Testis (tissue), 3 donors: ENCODE measurements around the gene MEG3. TPM values are rescaled to one million over a fixed set of nuclear protein-coding genes. Genes with fewer than 3 reads are reported as not detected.

ENCODE experiments used
- DNase-seq: peaks from one replicate; pipeline ENCODE4 v3.0.0-alpha.2; 2019
- H3K27ac ChIP-seq, 2 donors: fragments of 200-600 bp; sonication (generic); one replicate each; pipeline ENCODE4 v1.5.1; 2019
- H3K27me3 ChIP-seq: fragments of 200-600 bp; sonication (generic); one replicate; pipeline ENCODE4 v1.5.1; 2019
- H3K36me3 ChIP-seq: fragments of 200-600 bp; sonication (generic); one replicate; pipeline ENCODE4 v1.5.1; 2017; ENCODE audit warnings: low read depth; ENCODE audit errors: missing control alignments
- H3K4me1 ChIP-seq: fragments of 200-600 bp; sonication (generic); one replicate; pipeline ENCODE4 v1.5.1; 2019
- H3K4me3 ChIP-seq, 2 donors: fragments of 200-600 bp; sonication (generic); one replicate each; pipeline ENCODE4 v1.5.1; 2017 to 2019
- H3K9me3 ChIP-seq: fragments of 200-600 bp; sonication (generic); one replicate; pipeline ENCODE4 v1.5.1; 2017
- POLR2A ChIP-seq: fragments of 450-650 bp; IDR thresholded peaks from one replicate; pipeline ENCODE4 v1.6.1; 2017; ENCODE audit warnings: antibody characterized with exemption, mild to moderate bottlenecking, moderate library complexity
- WGBS, 2 donors: methylation state at CpG; one replicate each; pipeline ENCODE4 v1.1.5; 2018; 5-methylcytosine and 5-hydroxymethylcytosine counted together
- intact Hi-C: fragments of 100-400 bp; cut with DNase I; formaldehyde crosslinking; loops from one replicate; pipeline ENCODE4 v1.15.1; 2023; ENCODE audit warnings: low total_unique reads
- polyA plus RNA-seq: library from polyadenylated mRNA; stranded (reverse); fragments of 350-450 nt; fragmentation: Illumina TruSeq; extraction: RNeasy Lipid Tissue Mini Kit (QIAGEN cat#74804); gene quantifications from one replicate; pipeline ENCODE4 v1.2.3, GENCODE V29; 2014; ENCODE audit warnings: low read depth, low replicate concordance; ENCODE audit not compliant: insufficient read depth
- total RNA-seq, 2 donors: library from RNA; depleted of rRNA; stranded (reverse); fragments of >200 nt; gene quantifications; one replicate each; pipeline ENCODE4 v1.2.3, GENCODE V29; 2016
- TF ChIP-seq, protein P1 (sequence below), 3 experiments: fragments of 450-650 bp in 2 of 3; fragments of 200-600 bp in 1 of 3; sonication (generic) in 1 of 3; IDR thresholded peaks; one replicate each; pipeline ENCODE4 v1.5.1; 2016 to 2019; ENCODE audit warnings: antibody characterized with exemption in 3 of 3, mild to moderate bottlenecking in 2 of 3, moderate library complexity in 1 of 3

The MEG3 gene
- total and polyA plus RNA-seq, 3 donors from 2014 or later, result 107 to 324 (median 228) TPM

DNA sequence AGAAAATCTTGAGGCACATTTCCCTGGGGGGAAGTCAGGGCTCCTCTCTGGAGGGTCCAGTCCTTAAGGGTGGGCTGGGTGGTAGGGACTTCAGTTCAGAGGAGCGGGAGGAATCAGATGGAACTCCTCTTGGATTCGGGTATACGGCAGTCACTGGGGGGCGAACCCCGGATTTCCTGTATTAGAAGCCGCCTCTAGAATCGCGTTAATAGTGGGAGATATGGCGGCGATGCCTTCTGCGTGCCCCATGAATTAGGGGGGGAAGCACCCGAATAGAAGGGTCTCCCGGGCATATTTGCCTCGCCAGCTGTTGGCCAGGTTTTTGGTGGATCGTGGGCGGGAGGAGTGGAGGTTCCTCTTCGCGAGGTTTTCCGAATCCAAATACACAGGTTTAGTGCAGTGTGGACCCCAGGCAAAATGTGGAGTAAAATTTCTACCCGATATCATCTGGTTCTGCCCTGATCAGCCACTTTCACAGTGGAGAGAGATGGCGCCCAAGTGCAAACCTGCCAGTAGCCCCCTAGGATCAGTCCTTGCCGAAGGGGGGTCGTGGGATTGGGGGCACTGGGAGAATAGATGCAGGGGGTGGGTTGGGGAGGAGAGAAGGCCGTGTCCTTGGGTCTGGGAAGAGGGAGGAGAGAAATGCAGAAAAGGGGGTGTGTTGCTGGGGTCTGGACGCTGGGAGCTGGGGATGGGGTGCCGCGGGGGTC, 628 bp downstream of the MEG3 start:
- Histone ChIP-seq H3K4me1 (peaks cover 4% of the 10 kb centered on the region), H3K27ac (peak overlapping the region; percentile 47 to 63), H3K4me3 (peak overlapping the region; percentile 44 to 63), H3K36me3 (no peaks in the 10 kb centered on the region), H3K9me3 (no peaks in the 10 kb centered on the region), H3K27me3 (no peaks in the 10 kb centered on the region)
- intact Hi-C loops, result loop anchor here (10.0 kb wide), 1 partner anchor 162 kb away; no protein-coding TSS in a partner anchor
- TF ChIP-seq, protein P1, sequence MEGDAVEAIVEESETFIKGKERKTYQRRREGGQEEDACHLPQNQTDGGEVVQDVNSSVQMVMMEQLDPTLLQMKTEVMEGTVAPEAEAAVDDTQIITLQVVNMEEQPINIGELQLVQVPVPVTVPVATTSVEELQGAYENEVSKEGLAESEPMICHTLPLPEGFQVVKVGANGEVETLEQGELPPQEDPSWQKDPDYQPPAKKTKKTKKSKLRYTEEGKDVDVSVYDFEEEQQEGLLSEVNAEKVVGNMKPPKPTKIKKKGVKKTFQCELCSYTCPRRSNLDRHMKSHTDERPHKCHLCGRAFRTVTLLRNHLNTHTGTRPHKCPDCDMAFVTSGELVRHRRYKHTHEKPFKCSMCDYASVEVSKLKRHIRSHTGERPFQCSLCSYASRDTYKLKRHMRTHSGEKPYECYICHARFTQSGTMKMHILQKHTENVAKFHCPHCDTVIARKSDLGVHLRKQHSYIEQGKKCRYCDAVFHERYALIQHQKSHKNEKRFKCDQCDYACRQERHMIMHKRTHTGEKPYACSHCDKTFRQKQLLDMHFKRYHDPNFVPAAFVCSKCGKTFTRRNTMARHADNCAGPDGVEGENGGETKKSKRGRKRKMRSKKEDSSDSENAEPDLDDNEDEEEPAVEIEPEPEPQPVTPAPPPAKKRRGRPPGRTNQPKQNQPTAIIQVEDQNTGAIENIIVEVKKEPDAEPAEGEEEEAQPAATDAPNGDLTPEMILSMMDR (IDR thresholded peaks at IDR 0.05), result no peak
- TF ChIP-seq POLR2A, result no peak
- no peak for DNase-seq
- WGBS, 2 donors, result 34 to 35% methylated on average over 21 to 27 of the region's 27 CpGs

DNA sequence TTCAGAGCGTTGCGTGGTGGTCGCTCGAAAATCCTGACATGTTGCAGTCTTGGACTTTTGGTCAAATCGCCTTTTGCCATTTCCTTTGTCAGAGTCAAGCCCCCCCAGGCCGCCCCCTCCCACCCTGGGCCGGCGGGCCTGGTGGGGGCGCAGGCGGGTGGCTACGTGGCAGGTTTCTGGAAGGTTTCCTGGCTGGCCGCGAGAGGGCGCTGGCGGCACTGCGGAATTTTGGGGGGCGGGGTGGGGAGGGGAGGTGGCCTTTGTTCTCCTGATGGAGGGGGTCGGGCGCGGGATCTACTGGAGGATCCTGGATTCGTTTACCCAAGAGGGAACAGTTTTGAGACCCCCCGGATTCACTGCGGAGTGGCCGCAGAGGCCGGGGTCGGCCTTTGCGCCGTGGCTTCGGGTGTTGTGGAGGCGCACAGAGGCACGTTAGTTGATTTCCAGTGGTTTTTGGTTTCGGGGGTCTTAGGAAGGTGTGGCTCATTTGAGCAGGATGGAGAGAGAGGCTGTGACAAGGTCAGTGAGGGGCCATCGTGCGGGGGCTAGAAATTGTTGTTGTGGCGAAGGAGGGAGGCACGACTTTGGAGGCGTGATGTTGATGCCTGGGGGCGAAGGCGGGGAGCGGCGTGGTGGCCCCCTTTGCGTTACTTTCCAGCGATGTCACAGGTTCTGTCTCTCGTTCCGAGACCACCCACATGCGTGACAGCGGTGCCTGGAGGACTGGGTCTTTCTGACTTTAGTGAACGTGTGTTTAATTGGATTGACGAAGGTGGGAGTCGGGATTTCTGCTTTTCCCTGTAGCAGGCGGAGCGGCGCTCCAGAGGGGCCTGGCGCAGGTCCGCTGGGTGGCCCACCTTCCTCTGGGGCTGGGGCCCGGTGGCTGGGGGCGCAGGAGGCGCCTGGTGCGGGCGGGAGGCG, 1.4 kb downstream of the MEG3 start:
- intact Hi-C loops, result loop anchor here (10.0 kb wide), 1 partner anchor 163 kb away; no protein-coding TSS in a partner anchor
- 38 to 50% methylated on average over 49 to 61 of the region's 61 CpGs for WGBS, 2 donors
- peak; percentile 33 for DNase-seq
- Histone ChIP-seq H3K27ac (peak overlapping the region; percentile 44 to 47), H3K4me1 (peaks cover 3% of the 10 kb centered on the region), H3K27me3 (no peaks in the 10 kb centered on the region), H3K4me3 (peak overlapping the region; percentile 44 to 63), H3K9me3 (no peaks in the 10 kb centered on the region), H3K36me3 (no peaks in the 10 kb centered on the region)
- TF ChIP-seq POLR2A, result no peak
- TF ChIP-seq, protein P1 (IDR thresholded peaks at IDR 0.05), result peak in 2 of 3 experiments; percentile 28 to 63

DNA sequence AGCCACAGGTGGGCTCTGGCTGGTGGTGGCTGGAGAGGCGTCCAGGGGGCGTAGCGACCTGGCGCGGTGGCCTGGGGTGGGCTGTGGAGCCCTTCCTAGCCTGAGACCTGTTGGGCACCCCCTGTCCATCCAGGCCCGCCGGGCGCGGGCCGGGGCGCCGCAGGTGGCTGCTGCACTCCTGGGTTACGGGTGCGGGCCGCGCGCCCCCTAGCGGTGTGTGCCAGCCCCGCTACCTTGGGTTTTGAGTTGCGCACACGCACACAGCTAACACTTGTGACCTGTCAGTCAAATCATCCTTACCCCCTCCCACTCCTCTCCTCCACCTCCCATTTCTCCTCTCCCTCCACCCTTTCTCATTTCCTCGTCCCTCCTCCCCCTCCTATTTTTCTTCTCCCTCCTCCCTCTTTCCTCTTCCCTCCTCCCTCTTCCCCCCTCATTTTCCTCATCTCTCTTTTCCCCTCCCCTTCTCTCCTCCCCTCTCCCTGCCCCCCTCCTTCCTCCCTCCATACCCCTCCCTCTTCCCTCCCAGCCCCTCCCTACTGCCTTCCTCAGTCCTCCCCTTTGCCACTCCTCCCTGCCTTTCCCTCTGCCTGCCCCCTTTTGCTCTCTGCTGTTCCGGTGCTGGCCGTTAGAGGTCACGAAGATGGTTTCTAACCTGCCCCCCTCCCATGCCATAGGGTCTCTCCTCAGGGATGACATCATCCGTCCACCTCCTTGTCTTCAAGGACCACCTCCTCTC, 2.3 kb downstream of the MEG3 start:
- DNase-seq, result peak; percentile 74
- intact Hi-C loops, result loop anchor here (10.0 kb wide), 1 partner anchor 163 kb away; no protein-coding TSS in a partner anchor
- H3K36me3 ChIP-seq, result no peaks in the 10 kb centered on the region
- peak overlapping the region; percentile 44 to 63 for H3K4me3 ChIP-seq
- H3K27me3 ChIP-seq, result no peaks in the 10 kb centered on the region
- no peak overlapping the region for H3K27ac ChIP-seq
- H3K9me3 ChIP-seq, result no peaks in the 10 kb centered on the region
- TF ChIP-seq, protein P1 (IDR thresholded peaks at IDR 0.05), result peak; percentile 7 to 60 (median 56)
- TF ChIP-seq POLR2A, result no peak
- 49 to 50% methylated on average over 12 to 23 of the region's 26 CpGs for WGBS, 2 donors
- H3K4me1 ChIP-seq, result no peaks in the 10 kb centered on the region

DNA sequence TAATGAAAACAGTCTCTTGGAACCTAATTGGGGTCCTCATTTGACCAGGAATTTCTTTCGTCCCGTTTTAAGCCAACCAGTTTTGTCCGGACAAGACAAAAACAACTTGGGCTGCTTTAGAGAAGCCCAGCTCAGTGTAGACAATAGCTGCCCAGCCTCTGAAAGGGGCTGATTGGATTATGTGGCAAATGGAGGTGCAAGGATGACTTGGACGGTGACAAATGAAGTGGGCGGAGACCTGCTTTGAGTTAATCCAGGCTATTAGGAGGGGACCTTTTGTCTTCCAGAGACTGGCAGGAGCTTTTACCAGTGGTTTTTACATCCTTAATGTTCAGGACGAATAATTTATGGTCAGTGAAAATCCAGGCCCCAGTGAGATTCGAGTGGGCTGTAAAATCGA, 4.8 kb downstream of the MEG3 start:
- TF ChIP-seq POLR2A, result no peak
- TF ChIP-seq, protein P1 (IDR thresholded peaks at IDR 0.05), result no peak
- Histone ChIP-seq H3K4me1 (no peaks in the 10 kb centered on the region), H3K36me3 (no peaks in the 10 kb centered on the region), H3K4me3 (no peak overlapping the region), H3K27ac (no peak overlapping the region), H3K27me3 (no peaks in the 10 kb centered on the region), H3K9me3 (no peaks in the 10 kb centered on the region)
- 82 to 84% methylated on average over 8 of the region's 8 CpGs for WGBS, 2 donors
- intact Hi-C loops, result no loop called here
- no peak for DNase-seq
